NOMO-1 (cell line): Measurements from ENCODE around the gene PLA2G3.
"Not testable (repeated sequence)": the region's sequence is repeated elsewhere in the genome, so short reads cannot be mapped to it uniquely, and the experiment has no call there.

Experiments used
- DNase-seq, 2 experiments: peaks; one replicate each; lab custom pipeline; 2025; ENCODE audit not compliant: unreplicated experiment in 2 of 2; lab: John Stamatoyannopoulos, UW

Gene PLA2G3

GRCh38 chr22:31124811-31125465 lies 15.4 kb downstream of the PLA2G3 start:
- no peak for DNase-seq

- no peak for DNase-seq
Measured at GRCh38 chr22:31124290-31124689, 16.0 kb downstream of the PLA2G3 start.

- no peak for DNase-seq
Measured at GRCh38 chr22:31123292-31123602, 17.1 kb downstream of the PLA2G3 start.

- DNase-seq: no peak
Measured at GRCh38 chr22:31122532-31123291, 17.6 kb downstream of the PLA2G3 start, which contains the start of gene INPP5J. Gene INPP5J (plus strand): TSS chr22:31122966. CDS start chr22:31123015, 49 bp downstream.

DNA sequence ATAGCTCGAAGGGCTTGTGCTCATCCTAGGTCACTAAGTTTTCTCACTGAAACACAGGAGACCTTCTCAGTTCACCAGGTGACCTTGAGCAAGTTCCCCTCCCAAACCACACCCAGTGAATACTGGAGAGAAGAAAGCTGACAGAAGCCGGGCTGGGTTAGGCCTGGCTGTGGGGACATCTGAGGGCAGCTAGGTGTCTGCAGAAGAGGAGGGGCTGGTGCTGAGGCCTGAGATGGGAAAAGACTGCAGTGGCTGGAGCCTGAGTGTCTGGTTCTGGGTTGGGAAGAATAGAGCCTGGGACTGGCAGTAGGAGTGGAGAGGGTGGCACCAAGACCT lies 18.1 kb downstream of the PLA2G3 start:
- DNase-seq: no peak

GRCh38 chr22:31121403-31121802 lies 18.9 kb downstream of the PLA2G3 start:
- DNase-seq: no peak

DNA sequence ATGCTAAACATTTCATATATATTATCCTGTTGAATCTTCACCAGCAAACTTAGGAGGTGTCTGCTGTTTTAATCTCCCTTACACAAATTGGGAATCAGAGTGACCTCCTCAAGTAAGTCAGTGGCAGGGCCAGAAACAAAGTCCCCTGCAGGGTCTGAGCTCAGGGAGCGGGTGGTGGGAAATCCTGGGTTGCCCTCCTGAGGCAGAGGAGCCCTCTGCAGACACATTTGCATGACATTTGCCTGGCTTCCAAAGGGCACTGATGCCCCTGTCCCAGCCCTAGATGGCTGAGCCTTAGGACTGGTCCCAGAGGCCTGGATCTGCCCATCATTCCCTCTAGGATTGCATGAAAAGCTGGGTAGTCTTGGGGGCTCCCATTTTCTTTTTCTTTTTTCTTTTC lies 19.7 kb downstream of the PLA2G3 start:
- DNase-seq: no peak

DNA sequence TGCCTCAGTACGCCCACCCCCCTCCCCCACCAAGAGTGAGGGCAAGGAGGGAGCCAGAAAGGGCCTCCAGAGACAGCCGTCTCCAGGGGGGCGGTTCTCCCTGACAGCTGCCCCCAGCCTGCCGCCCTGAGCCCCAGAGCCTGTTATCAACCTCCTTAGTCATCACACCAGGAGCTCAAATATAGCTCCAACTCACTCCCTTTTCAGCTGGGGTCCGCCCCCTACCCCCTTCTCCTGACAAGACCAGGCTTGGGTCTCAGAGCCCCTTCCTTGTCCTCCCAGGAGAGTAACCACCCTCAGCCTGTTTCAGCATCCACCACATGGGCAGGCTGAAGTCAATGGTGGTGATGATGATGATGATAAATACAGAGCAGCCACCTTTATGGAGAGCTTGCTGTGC lies 20.1 kb downstream of the PLA2G3 start:
- DNase-seq: no peak

DNA sequence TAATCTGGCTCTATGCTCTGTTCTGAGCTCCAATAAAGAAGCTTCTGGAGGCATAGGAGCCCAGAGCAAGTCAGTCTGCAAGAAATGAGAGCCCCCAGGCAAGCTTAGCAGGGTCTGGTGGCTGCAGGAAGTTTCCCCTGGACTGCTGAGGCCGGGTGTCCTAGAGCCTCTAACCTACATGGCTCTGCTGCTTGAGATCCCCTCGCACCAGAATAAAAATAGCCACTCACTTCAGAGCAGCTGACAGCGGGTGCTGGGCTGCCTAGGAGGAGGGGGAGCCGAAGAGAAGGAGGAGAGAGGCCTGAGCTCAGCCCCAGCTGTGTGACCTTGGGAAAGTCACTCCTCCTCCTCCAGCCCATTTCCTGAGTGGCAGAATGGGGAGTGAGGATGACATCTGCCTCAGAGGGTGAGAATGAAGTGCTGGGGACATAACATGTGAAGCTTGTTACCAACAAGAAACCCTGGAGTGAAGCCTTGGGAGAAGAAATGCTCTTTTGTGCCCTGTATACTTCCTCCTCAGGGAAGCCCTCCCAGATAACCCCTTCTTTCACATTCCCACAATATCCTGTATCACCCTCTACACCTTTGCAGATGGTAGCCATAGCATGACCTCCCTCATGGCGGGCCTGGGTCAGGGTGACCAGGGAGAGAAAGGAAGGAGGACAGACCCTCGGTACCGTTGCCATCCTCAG lies 21.1 kb downstream of the PLA2G3 start:
- no peak for DNase-seq

DNA sequence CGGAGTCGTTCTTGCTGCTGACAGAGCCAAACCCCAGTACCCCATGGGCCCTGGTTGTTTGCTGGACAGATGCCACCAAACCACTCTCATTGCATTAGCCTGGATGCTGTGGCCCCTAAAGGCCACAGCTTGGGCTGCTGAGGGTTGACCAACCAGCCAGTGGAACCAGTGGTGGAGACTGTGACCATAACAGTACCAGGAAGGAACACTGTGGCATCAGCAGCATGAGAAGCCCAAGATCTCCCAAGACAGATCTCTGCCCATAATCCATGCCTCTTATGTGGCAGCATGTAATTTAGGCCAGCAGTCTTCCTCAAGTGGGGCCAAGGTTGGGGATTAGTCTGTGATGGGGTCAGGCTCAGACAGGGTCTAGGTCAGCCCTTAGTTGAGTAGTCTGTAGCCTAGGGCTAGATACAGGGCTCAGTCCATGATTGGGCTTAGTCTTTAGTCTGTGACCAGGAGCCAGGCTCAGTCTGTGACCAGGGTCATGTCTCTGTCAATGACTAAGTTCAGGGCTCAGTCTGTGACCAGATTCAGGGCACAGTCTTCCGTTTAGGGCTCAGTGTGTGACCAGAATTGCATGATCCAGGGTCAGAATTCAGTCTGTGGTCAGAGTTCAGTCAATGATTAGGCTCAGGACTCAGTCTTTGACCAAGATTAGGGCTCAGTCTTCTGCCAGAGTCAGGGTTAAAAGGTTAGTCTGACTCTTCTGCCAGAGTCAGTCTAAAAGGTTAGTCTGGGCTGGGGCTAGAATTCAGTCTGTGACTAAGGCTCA lies 22.1 kb downstream of the PLA2G3 start:
- DNase-seq: no peak

DNA sequence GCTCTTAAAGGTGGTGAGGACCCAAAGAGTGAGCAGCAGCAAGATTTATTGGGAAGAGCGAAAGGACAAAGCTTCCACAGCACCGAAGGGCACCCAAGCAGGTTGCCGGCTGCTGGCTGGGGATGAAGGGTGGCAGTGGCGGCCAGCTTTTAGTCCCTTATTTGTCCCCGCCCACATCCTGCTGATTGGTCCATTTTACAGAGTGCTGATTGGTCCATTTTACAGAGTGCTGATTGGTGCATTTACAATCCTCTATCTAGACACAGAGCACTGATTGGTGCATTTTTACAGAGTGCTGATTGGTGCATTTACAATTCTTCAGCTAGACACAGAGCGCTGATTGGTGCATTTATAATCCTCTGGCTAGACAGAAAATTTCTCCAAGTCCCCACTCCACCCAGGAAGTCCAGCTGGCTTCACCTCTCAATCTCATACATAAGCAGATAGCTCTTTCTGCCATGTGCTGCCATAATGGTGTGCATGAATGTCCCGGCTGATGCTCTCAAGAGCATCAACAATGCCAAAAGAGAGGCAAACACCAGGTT lies 27.7 kb downstream of the PLA2G3 start:
- DNase-seq: not testable (repeated sequence)

- DNase-seq: no peak
Measured at GRCh38 chr22:31107894-31108218, 32.5 kb downstream of the PLA2G3 start.

- DNase-seq: peak; percentile 93 to 94
Measured at GRCh38 chr22:31107178-31107893, 33.0 kb downstream of the PLA2G3 start, which contains the start of gene SELENOM. Gene SELENOM (minus strand): TSS chr22:31107568. CDS start chr22:31107505, 63 bp downstream.

DNA sequence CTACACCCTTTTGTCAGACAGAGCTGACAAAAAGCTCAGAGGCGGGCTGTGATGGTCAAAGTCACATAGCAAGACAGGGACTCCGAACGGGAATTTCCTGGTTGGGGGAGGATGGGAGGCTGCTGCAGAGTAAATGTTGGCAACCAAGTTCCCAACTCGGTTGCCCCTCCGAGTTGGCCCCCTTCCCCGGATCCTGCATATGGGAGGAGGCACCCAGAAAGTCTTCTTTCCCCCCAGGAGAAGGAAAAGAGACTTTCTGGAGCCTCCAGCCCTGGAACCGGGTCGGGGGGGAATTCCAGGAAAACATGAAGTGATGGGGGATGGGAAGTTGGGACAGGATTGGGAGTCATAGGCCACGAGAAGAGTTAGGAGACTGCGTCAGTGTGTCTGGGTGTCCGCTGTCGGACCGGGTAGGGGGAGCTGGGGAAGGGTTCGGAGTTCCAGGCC lies 33.6 kb downstream of the PLA2G3 start:
- DNase-seq: no peak

DNA sequence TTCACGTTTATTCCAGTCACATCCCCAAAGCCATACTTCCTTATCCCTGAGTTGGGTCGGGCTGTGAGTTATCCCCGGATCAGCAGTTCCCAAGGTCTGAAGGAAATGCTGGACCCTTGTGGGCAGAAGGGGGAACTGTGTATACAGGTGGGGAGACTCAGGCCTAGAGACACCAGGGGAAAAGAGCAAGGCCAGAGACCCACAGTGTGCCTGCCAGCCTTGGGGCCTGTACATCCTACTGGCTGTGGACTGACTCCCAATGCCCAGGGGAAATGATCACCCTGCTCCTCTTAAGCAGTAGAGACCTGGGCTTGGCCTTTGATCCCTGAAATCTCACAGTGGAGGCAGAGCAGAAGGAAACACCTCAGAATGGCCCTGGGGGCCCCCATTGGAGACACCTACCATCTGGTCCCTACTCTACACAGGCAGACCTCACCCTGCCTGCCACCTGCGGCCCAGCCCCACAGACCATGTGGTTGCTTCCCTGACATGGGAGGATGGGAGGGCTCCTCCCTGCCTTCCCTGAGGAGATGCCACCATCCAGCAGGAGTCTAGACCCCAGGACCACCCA lies 34.2 kb downstream of the PLA2G3 start:
- DNase-seq: no peak

DNA sequence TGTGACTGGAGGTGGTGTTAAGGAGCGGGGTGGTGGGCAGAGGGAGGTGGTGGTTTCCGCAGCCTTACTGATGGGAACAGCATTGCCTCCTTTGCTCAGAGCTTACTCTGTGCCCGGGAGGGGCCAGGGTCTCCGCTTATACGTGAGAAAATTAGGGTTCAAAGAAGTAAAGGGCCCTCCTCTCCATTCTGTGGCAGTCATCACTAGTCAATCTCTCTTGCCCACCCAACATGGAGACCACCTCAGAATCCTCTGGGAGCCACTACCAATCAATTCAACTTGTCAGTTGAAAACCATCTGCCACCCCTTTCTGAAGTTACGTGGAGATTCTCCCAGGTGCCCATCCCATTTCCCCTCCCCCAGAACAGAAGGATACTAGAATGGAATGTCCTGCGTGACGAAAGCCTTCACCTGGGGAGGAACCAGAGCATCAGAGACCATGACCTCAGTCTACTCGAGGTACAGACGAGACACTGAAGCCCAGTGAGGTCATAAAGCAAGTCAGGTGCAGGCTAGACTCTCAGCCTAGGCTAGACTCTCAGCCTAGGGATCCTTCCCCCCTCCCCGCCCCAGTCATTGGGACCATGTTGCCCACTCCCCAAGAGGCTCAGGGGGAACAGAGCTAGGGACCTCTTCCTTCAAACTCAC lies 34.9 kb downstream of the PLA2G3 start:
- DNase-seq: no peak

- no peak for DNase-seq
Measured at GRCh38 chr22:31104869-31105268, 35.4 kb downstream of the PLA2G3 start.

- no peak for DNase-seq
Measured at GRCh38 chr22:31103899-31104694, 36.2 kb downstream of the PLA2G3 start.

- no peak for DNase-seq
Measured at GRCh38 chr22:31103111-31103510, 37.2 kb downstream of the PLA2G3 start.
